NCI-H526 (cell line): ENCODE measurements around the gene GSE1.

ENCODE experiments used
- DNase-seq, 2 experiments: peaks; one replicate each; lab custom pipeline; 2025; lab: John Stamatoyannopoulos, UW

The GSE1 gene

DNA sequence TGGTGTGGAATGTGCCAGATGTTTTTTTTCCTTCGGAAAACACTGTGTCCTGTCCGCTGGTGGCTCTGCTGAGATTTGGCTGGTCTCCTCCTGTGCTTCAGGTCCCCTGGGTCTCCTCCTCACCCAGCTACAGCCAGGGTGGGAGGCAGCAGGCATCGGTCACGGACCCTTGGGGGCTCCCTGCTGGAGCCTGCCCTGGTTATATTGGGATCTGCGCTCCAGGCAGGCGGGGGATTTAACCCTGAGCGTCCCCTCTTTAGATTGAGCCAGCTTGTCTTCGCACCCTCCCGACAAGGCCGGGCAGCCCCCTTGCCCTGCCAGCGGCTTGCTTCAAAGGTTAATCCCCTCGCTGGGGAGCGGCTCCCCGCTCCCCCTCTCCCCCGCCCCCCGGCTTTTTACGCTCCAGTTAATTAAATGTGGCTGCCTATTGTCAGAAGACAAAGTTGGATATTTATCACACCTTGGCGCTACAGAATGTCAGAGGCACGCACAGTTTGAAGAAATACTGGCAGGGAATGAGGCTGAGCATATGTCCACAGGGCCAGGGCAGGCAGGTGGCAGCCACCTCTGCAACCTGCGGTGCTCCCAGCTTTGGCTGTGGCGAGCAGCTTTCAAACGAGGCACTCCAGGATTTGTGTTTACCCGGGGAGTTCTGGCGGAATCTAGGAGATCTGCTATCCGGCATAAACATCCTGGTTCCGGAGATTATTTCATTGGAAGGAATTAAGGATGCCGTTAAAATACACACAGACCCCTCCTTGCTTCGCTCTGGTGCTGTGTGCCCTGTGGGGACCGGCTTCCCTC is 38.2 kb upstream of the GSE1 start:
- DNase-seq, result peak in 1 of 2 experiments; percentile 46

DNA sequence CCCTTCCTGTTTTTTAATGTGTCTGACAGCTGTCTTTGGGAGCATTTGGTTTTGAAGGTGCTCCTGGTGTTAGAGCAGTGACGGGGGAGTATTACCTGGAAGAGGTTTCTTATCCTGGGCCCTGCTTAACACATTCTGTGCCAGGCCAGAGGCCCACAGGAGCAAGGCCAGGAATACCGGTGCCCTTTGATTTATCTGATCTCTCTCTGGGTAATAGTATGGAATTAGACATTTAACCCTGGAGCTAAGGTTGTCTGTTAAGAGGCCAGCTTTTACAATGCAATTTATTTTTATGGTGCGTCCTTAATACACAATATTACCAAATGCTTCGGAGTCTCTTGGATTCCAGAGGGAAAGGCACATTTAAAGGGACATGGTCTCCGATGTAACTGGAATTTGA is 37.2 kb upstream of the GSE1 start:
- no peak for DNase-seq

DNA sequence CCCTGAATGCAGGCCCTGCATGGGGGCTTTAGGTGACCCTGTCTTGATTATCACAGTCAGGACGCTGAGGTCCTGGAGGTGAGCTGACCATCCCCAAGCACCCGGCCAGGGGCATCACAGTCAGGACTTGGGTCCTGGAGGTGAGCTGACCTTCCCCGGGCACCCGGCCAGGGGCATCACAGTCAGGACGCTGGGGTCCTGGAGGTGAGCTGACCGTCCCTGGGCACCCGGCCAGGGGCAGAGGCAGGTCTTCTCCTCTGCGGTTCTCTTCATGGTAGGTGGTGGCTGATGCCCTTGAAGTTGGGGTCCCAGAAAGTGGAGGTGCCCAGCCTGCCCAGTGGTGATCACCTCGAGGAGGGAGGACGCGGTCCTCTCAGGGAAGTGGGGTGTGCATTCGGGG is 36.2 kb upstream of the GSE1 start:
- DNase-seq, result no peak

DNA sequence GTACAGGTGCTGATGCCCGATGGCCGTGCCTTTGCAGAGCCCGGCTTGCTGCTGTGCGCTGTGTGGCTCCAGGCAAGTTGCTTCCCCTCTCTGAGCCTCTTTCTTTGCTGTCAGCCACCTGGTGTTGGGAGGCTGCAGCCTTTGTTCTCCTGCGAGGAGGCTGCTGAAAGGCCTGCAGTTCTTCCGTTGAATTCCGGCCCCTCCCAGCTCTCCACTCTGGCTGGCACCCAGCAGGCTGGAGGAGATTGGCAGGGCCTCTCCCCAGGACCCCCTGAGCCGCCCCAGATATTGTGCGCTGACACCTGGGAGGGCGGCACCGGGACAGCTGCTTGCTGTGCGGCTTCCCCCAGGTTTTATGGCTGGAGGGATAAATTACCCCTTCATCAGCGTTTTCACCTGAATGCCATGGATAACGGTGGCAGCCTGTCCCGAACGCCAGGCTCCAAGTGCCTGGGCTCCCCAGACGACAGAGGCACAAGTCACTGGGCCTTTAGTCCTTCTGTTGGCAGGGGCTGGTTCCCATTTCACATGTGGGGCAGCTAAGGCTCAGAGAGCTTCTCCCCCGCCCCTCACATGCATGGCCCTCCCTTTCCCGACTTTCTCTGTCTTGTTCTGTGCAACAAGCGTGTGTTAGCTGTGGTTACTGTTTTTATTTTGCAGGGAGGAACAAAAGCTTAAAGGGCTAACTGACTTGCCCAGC is 35.1 kb upstream of the GSE1 start:
- DNase-seq, result no peak

DNA sequence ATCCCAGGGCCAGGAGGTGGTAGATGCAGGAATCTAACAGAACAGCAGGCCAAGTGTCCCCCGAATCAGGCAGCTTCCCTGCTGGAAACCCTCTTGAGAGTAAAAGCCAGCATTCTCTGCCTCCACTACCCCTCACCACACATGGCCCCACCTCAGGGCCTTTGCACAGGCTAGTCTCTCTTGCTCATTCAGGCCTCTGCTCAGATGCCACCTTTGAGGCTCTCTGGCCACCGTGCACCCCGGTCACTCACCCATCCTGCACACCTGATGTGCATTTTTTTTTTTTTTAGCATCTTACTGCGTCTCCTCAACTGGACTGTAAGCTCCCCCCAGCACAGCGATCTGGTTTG is 34.5 kb upstream of the GSE1 start:
- no peak for DNase-seq

DNA sequence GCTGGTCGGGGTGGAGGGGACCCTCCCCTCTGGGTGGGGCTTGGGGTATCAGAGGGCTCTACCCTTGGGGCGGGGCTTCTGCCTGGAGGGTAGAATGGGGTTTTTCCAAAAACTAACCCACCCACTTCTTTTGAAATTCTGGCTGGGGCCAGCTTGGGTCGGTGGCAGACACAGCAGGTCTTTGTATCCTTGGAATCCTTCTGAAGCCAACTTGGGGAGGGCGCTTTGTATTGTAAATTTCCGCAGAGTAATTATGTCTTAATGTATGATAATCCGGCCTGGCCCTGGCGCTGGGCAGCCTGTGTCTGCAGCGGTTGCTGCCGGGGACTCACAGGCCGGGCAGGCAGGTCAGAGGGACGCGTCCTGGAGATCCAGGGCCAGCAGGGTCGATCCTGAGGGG is 33.9 kb upstream of the GSE1 start:
- DNase-seq, result peak; percentile 62 to 86

DNA sequence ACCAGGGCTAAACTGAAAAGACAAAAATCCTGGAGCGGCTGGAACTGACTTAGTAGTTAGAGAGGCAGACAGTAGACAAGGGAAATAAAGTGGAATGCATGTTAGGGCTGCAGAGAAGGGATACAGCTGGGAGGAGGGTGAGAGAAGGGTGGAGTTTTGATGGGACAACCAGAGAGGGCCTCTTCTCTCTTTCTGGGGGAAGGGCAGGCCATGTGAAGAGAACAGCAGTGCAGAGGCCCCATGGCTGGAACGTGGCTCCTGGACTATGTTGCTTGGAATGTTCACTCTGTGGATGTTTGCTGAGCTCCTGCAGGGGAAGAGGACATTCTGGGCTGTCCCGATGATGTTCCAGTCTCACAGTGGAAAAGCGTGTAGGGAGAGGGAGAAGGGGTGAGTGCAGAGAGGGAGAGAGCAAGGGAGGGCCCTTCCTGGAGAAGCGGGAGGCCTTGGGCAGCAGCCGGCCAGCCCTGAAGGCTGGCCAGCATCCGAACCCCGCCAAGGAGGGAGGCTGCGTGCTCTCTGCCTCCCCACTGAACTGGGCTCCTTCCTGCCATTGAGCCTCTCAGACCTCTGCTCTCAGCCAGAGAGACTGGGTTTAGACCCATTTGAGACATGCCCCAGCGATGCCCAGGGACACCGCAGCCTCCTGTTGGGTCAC is 33.1 kb upstream of the GSE1 start:
- no peak for DNase-seq

DNA sequence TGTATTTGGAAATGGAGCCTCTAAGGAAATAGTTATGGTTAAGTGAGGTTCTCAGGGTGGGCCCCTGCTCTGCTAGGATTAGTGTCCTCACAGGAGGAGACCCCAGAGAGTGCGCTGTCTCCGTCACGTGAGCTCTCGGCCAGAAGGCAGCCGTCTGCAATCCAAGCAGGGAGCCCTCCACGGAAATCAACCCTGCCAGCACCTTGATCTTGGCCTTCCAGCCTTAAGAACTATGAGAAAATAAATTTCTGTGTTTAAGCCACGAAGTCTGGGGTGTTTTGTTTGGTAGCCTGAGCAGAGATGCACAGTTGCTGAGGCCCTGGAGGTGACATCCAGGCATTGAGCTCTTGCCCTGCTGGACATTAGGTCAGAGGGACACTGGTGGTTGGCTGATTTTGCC is 32.4 kb upstream of the GSE1 start:
- no peak for DNase-seq

DNA sequence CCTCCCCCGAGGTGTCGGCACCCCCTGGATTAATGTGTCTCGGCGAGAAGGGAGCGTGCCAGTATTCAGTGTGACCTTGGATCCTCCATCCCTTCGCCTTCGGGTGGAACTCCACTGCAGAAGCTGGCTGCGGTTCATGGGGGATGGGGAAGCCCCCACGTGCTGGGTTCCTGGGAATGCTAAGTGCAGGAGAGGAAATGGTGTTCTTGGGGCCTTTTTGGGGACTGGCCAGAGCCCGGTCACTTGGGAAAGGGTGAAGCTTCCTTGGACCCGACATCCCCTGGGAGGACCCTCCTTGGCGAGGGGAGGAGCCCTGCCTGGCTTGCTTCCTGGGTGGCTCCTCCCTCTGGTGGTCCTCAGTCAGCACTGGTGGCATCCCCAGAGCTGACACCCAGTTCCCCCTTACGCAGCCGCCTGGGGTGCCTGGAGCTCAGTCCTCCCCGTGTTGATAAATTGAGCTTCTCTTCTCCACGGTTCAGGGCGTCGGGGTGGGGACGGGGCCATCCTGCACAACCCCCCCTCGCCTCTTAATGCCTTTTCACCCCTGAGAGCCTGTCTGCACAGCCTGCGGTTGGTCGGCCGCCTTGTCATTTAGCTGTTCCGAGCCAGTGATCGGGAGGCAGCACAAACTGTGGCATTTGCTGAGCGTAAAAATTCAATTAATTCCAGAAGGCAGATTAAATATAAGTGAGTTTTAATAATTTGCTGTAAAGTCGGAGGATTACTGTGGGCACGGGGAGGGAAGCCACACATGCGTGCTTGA is 30.7 kb upstream of the GSE1 start:
- peak in 1 of 2 experiments; percentile 42 for DNase-seq

DNA sequence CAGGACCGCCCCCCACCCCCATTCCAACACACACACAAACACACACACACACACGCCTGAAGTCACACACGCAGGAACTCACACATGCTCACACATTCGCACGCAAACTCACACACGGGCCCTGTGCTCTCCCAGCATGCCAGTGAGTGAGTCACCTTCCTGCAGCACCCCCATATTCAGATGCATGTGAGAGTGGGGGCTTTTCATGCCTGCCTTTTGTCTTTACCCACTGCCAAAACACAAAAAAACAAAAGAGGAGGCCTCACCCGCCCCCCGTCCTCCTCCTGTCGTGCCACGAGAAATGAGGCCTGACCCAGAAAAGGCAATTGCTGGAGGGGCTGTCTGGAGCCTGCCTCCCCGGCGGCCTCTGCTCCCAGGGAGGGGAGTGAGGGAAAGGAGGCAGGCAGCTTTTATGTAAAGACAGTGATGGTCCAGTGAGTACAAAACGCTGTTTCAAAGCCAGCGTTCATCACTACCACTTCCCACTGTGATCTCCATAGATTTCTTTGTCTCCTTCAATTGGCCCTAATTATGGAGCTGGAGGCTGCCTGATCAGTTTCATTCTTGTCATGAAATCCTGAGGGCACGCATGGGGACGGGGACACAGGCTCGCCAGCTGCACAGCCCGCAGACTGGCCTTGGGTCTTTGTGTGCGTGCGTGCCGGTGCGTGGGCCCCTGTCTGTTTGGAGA is 29.5 kb upstream of the GSE1 start:
- DNase-seq, result peak; percentile 30 to 67

DNA sequence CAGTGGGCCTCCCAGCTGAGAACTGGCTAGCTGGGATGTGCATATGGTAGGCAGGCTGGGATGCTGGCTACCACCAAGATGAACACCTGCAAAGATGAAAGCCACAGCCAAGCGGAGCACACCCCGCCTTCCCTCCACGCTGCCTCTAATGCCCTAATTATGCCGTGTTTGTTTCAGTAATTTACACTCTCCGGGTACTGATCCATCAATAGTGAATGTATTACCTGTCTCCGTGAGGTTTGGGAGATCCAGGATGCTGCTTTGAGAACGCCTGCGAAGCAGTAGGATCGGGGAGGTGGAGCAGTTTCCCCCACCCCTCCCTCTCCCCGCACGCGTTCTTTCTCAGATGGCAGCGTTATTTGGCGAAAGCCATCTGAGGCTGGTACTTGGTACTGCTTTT is 28.9 kb upstream of the GSE1 start:
- no peak for DNase-seq

DNA sequence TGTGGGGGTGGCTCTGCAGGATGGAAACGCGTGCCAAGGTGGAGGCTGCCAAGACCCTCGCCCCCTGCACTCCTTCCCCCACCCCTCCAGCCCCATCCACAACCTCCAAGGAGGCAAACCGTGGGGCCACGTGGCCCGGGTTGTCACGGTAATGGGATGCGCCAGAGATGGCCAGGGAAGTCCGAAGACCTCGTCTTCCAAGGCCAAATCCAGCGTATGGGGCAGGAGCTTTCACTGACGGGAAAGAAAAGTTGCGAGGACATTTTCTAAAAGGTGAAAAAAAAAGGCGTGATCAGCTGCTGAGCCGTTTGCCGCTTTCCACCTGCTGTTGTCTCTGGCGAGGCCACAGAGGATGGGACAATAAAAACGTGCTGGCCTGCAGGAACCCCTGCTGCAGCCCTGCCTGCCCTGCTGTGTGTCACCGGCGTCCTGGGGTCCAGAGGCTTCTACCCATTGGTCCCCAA is 28.3 kb upstream of the GSE1 start:
- DNase-seq, result no peak

DNA sequence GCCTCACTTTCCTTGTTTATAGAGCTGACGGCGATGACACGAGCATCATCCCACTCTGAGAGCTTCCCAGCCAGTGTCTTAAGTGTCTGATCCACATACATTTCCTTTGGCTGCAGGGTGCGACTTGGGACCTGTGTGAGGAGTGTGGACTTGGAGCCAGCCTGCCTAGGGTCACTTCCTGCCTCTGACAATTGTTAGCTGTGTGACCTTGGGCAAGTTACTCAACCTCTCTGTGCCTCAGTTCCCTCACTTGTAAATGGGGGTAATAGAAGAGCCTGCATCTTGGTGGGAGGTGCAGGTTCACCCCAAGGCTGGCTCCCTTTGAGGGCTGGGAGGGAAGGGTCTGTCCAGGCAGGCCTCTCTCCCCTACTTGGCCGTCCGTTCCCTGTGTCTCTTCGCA is 27.4 kb upstream of the GSE1 start:
- DNase-seq, result no peak

DNA sequence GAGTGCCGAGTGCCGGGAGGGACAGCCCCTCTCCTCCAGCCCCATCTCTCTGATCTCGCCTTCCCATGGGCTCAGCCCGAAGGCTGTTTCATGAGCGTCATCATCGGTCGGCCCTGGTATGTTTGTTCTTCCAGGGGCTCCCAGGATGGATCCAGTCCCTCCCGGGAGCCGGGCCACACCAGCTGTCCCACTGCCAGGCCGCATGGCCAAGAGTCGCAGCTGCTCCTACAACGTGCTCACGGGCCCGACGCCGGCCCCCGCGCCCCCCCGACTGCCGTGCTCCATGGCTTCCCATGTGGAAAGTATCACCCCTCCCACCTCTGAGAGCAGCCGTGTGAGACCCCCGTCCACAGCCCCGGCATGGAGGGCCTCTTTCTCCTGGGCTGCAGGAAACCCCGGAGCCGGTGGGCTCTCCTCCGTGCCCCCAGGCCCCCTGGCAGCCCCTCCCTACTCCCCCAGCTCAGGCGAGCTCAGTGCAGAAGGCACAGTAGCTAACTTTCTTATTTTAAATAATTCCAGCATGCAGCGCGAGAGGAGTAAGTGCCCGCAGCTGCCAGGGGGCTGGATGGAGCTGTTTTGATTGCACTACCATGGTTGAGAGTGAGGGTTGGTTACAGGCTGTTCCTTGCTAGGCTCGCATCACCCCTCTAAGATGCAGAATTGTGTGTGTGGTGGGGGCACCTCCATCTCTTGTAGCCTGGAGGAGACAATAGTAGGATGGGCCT is 26.6 kb upstream of the GSE1 start:
- peak in 1 of 2 experiments; percentile 59 for DNase-seq

DNA sequence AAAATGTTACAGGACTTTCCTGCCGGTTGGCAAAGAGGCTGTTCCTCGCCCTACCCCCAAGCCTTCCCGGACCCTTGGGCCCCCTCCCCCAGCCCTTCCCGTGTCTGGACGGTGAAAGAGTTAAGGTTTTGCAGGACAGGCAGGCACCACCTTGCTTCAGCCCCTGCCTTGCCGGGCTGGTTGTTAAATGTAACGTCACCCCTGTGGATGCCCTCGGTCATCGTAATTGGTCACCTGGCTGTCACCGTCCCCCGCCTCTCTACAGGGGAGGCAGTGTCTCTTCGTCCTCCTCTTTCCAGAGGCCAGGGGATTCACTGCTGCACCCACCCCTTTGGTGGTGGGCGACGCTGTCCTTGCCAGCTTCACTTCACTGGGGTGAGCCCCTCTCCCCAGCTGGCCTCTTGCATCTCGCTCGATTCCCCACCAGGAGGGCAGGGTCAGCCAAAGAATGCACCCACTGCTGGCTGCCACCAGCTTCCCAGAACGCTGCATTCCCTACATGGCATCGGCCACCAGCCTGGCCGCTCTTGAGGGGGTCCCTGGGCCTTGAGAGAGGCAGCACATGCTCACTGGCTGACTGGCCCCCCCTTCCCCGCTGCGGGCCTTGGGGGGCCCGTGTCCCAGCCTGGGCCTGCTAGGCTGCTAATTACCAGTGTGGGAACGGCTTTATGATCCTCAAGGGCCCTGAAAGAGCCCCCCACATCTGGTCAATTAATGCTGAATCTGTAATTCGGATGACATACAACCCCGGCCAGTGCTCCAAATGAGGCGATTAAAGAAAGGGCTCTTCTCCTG is 25.2 kb upstream of the GSE1 start:
- no peak for DNase-seq

DNA sequence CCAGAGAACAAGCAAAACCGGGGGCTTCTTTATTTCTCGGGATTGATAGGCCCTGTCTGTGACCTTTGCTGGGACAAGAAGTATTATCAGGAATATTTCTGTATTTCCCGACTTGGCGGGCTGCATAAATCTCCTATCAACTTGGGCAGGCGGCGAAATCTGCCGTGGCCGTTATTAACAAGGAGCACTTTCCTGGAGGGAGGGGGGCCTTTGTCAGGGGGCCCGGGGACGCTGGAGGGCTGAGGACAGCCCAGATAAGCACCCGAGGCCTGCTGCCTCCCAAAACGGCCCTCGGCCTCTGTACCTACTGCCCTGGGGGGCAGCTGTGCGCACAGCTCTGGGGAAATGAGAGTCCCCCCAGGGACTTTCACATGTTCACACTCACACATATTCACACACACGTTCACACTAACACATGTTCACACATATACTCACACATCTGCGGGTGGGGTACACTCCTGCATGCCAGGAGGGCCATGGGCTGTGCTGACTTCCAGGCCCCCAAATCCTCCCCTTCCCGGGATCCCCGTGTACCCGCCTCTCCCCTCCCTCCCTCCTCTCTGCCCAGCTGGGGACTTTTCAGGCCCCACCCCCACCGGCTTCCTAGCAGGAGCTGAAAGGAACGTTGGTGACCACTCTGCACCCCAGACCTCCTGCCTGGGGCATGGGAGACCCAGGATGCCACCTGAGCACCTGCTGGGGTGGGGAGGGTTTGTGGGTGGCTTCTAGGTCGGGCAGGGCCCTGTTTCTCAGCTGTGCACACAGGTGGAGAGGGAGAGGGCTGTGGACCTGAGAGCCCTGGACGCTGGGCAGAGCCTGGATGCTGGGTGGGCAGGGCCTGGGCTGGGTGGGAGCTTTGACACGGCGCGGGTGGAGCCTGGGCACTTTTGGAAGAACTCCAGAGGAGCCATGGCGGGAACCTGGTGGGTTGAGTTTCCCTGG is 24.3 kb upstream of the GSE1 start:
- DNase-seq, result no peak

DNA sequence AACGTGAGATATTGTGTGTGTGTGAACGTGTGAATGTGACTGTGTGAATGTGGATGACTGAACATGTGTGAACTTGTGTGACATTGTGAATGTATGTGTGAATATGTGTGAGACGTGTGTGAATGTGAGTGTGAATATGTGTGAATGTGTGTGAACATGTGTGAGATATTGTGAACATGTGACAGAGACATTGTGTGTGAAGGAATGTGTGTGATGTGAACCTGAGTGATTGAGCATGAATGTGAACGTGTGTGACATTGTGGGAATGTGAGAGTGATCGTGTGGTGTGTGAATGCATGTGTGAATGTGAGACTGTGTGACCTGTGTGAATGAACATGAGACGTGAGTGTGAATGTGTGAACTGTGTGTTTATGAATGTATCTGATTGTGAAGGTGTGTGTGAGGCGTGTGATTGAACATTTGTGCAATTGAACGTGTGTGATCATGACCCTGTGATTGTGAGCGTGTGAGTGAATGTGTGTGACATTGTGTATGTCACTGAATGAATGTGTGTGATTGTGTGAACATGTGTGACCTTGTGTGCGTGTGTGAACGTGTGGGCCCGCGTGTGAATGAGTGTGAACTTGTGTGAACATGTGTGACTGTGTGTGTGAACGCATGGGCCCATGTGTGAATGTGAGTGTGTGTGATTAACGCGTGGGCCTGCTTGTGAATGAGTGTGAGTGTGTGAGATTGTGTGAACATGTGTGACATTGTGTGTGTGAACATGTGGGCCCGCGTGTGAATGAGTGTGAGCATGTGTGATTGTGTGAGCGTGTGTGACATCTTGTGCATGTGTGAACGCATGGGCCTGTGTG is 23.2 kb upstream of the GSE1 start:
- no peak for DNase-seq

DNA sequence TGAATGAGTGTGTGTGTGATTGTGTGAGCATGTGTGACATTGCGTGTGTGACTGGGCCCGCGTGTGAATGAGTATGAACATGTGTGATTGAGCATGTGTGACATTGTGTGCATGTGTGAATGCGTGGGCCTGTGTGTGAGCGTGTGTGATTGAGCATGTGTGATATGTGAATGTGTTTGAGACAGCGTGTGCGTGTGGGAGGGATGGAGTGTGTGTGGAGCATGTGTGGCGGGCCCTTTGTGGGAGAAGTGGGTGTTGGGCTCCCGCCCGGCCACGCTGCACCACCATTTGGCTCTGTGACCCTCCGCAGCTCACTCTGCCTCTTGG is 22.7 kb upstream of the GSE1 start:
- DNase-seq, result no peak
